ENCODE data around the gene ATG16L2.

ATG16L2 gene

DNA sequence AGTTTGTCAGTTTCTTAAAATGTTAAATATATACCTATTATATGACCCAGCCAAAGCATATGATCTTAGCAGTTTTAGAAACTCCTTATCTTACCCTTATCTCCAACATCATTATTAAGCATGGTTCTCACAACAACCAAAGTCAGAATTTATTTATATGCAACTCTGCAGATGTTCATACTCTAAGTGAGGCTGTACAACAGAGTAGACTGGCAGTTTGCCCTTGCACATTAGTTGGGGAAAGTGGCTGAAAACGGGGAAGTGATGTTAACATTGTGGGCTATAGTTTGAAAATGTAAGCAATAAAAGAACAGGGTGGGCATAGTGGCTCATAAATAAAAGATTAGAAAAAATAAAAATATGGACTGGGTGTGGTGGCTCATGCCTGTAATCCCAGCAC is 49.7 kb downstream of the ATG16L2 start:
- H3K4me3 ChIP-seq (ENCODE audit: low read depth, low read length) = no peak overlapping the region
- no peak for DNase-seq (ENCODE audit: low read depth)
- TF ChIP-seq, protein P1, sequence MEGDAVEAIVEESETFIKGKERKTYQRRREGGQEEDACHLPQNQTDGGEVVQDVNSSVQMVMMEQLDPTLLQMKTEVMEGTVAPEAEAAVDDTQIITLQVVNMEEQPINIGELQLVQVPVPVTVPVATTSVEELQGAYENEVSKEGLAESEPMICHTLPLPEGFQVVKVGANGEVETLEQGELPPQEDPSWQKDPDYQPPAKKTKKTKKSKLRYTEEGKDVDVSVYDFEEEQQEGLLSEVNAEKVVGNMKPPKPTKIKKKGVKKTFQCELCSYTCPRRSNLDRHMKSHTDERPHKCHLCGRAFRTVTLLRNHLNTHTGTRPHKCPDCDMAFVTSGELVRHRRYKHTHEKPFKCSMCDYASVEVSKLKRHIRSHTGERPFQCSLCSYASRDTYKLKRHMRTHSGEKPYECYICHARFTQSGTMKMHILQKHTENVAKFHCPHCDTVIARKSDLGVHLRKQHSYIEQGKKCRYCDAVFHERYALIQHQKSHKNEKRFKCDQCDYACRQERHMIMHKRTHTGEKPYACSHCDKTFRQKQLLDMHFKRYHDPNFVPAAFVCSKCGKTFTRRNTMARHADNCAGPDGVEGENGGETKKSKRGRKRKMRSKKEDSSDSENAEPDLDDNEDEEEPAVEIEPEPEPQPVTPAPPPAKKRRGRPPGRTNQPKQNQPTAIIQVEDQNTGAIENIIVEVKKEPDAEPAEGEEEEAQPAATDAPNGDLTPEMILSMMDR (conservative IDR thresholded peaks at IDR 0.05; ENCODE audit: low read depth, low read length) = no peak

DNA sequence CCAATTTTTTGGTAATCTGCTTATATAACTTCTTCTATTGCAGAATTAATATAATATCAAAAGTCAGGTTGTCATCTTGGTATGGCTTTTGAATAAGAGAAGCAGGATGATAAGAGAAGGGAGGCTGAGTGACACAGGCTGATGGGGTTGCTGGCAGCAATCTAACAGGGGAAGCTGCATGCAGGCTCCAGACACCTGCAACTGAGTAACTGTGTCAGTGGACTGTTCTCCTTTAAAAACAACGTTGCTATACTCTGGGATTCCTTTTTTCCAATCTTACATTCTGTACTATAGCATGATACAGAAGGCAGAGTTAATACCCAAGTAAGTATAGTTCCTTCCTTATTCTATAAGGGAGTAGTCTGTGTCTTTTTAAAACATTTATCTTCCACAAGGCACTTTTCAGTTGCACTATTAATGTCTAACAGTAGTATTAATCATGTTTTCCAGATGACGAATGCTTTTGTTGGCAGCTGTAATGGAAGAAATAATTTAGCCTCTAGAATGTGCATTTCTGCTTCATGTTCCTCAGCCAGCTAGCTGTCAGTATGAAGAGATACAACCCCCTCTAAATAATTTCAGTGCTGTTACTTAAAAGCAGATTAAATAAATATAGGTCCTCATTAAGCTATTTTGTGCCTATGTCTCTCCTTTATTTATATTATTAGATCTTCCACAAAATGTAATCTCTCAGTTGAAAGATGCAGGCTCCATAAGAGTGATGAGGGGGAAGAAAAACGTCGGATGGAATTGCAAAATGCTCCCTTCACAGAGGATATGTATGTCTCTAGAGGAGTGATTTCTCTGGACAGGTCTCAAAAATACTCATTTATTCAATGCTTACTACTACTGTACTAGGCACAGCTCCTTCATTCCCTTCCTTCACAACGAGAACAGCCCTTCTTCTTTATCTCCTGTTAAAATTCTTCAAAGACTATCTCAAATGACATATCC is 50.8 kb downstream of the ATG16L2 start:
- TF ChIP-seq, protein P1 (conservative IDR thresholded peaks at IDR 0.05; ENCODE audit: low read depth, low read length) = no peak
- peak; percentile 82 for DNase-seq (ENCODE audit: low read depth)
- no peak overlapping the region for H3K4me3 ChIP-seq (ENCODE audit: low read depth, low read length)

DNA sequence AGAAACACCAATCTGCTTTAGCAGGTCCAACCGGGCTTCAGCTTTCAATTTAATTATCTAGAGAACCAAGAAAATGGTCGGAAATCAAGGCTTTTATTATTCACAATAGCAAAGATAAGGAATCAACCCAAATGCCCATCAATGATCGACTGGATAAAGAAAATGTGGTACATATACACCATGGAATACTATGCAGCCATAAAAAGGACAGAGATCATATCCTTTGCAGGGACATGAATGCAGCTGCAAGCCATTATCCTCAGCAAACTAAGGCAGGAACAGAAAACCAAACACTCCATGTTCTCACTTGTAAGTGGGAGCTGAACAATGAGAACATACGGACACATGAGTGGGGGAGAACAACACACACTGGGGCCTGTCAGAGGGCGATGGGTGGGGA is 53.8 kb downstream of the ATG16L2 start:
- TF ChIP-seq, protein P1 (conservative IDR thresholded peaks at IDR 0.05; ENCODE audit: low read depth, low read length) = no peak
- no peak for DNase-seq (ENCODE audit: low read depth)
- no peak overlapping the region for H3K4me3 ChIP-seq (ENCODE audit: low read depth, low read length)

DNA sequence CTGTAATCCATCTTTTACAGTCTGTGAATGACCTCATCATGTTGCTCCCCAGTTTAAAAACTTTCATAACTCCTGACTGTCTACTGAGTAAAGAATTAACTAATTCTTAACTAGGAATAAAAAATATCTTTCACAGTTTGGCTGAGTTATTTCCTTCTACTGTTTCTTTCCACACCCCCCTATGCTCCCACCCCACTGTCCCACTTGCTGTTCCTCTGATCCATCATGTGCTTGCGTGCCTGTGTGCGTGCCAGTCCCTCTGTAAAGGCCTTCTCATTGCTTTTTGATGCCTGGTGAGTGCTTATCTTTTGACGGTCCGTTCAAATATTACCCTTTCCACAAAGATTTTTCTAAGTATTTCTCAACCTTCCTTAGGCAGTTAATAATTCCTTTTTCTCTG is 55.6 kb downstream of the ATG16L2 start:
- TF ChIP-seq, protein P1 (conservative IDR thresholded peaks at IDR 0.05; ENCODE audit: low read depth, low read length) = no peak

DNA sequence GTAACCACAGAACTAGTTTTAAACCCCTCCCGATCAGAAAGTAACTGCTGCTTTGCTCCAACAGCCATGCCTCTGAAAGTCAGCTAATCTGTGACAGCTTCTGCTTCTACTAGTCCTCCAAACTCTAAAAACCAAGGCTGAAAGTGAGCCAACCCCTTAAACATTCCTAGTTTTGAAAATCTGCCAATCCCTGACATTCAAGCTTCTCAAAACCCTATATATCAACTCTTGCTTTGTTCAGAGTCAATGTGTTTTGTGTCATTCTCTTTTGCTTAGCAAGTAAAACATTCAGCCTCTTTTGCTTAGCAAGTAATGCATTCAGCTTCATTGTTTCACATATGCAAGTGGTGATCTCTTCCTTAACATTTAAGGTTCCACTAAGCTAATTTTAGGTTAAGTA is 56.9 kb downstream of the ATG16L2 start:
- TF ChIP-seq, protein P1 (conservative IDR thresholded peaks at IDR 0.05; ENCODE audit: low read depth, low read length) = no peak
- DNase-seq (ENCODE audit: low read depth) = peak; percentile 39
- H3K4me3 ChIP-seq (ENCODE audit: low read depth, low read length) = no peak overlapping the region

More for the DNA sequence above, 55.6 kb downstream of the ATG16L2 start:
- H3K4me3 ChIP-seq (ENCODE audit: low read depth, low read length) = no peak overlapping the region
- no peak for DNase-seq (ENCODE audit: low read depth)

DNA sequence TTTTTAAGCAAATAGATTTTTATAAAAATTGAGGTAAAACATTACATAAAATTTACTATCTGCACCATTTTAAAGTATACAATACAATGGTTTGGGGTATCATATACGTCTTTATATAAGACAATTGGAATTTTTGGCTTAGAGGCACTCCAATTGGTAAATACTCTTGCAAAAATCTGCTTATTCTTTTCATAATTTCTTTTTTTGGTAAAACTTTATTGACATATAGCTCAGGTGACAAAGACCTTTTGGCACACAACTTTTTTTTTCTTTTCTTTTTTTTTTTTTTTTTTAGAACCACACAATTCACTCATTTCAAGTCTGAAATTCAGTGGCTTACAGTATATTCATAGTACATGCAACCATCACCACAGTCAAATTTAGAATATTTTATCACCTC is 57.8 kb downstream of the ATG16L2 start:
- no peak for DNase-seq (ENCODE audit: low read depth)
- H3K4me3 ChIP-seq (ENCODE audit: low read depth, low read length) = no peak overlapping the region
- TF ChIP-seq, protein P1 (conservative IDR thresholded peaks at IDR 0.05; ENCODE audit: low read depth, low read length) = no peak

DNA sequence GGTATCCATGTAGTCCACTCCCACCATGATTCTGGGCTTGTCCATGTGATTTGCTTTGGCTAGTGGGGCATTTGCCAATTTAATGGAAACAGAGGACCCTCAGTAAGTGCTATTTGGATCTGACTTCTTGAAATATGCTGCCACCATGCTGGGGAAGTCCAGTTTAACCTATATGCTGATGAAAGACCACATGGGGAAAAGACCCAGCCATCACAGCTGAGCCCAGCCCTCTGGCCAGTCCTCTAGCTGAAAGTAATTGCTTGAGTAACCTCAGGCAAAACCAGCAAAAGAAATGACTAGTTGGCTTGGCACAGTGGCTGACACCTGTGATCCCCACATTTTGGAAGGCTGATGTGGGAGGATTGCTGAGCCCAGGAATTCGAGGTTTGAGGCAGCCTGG is 61.5 kb downstream of the ATG16L2 start:
- DNase-seq (ENCODE audit: low read depth) = no peak
- H3K4me3 ChIP-seq (ENCODE audit: low read depth, low read length) = no peak overlapping the region
- TF ChIP-seq, protein P1 (conservative IDR thresholded peaks at IDR 0.05; ENCODE audit: low read depth, low read length) = no peak
